Mammary epithelial cell (primary cell): ENCODE measurements around the gene MAGI1.

Source experiments
- EZH2 ChIP-seq: IDR thresholded peaks from 2 replicates; pipeline ENCODE4 v1.6.1; 2012; ENCODE audit warnings: low read length, inconsistent platforms, borderline replicate concordance
- TF ChIP-seq, protein P1 (sequence below), 2 donors: IDR thresholded peaks in 1 of 2; conservative IDR thresholded peaks in 1 of 2; 2 replicates each; pipeline ENCODE4 v1.5.1; 2011 to 2012; ENCODE audit warnings: inconsistent platforms in 2 of 2, low read length in 2 of 2, mild to moderate bottlenecking in 2 of 2, control low read depth in 1 of 2, low read depth in 1 of 2; ENCODE audit not compliant: insufficient read depth in 1 of 2; ENCODE audit errors: extremely low read depth in 1 of 2

- TF ChIP-seq, protein P1, sequence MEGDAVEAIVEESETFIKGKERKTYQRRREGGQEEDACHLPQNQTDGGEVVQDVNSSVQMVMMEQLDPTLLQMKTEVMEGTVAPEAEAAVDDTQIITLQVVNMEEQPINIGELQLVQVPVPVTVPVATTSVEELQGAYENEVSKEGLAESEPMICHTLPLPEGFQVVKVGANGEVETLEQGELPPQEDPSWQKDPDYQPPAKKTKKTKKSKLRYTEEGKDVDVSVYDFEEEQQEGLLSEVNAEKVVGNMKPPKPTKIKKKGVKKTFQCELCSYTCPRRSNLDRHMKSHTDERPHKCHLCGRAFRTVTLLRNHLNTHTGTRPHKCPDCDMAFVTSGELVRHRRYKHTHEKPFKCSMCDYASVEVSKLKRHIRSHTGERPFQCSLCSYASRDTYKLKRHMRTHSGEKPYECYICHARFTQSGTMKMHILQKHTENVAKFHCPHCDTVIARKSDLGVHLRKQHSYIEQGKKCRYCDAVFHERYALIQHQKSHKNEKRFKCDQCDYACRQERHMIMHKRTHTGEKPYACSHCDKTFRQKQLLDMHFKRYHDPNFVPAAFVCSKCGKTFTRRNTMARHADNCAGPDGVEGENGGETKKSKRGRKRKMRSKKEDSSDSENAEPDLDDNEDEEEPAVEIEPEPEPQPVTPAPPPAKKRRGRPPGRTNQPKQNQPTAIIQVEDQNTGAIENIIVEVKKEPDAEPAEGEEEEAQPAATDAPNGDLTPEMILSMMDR (conservative IDR thresholded peaks at IDR 0.05 in 1 of 2, IDR thresholded peaks at IDR 0.05 in 1 of 2; ENCODE audit: extremely low read depth in 1 of 2, insufficient read depth in 1 of 2, low read depth in 1 of 2, low read length in 2 of 2), result no peak
- no peak for TF ChIP-seq EZH2
Measured at GRCh38 chr3:65444447-65444815, 594.3 kb downstream of the MAGI1 start.
